ENCODE data around the gene ELK1.
"Not testable (repeated sequence)": the region's sequence is repeated elsewhere in the genome, so short reads cannot be mapped to it uniquely, and the experiment has no call there.

Gene ELK1

GRCh38 chrX:47650164-47651042 lies at the start of gene ELK1:
Gene ELK1 (minus strand): TSS chrX:47650563. CDS start chrX:47641441, 9,122 bp downstream.
- peak; percentile 96 for DNase-seq

GRCh38 chrX:47697181-47697580 lies 46.8 kb upstream of the ELK1 start:
- no peak for DNase-seq

GRCh38 chrX:47690175-47690574 lies 39.8 kb upstream of the ELK1 start:
- no peak for DNase-seq

- no peak for DNase-seq
Observed at GRCh38 chrX:47687263-47687662, 36.9 kb upstream of the ELK1 start.

GRCh38 chrX:47683829-47684205 lies 33.5 kb upstream of the ELK1 start:
- DNase-seq = no peak

- peak; percentile 80 for DNase-seq
Observed at GRCh38 chrX:47683184-47683828, 32.9 kb upstream of the ELK1 start.

GRCh38 chrX:47675959-47676859 lies 25.8 kb upstream of the ELK1 start:
- peak; percentile 83 for DNase-seq

GRCh38 chrX:47674776-47675175 lies 24.4 kb upstream of the ELK1 start:
- DNase-seq = no peak

- not testable (repeated sequence) for DNase-seq
Observed at GRCh38 chrX:47665797-47666196, 15.4 kb upstream of the ELK1 start.

- DNase-seq = no peak
Observed at GRCh38 chrX:47664737-47665136, 14.4 kb upstream of the ELK1 start.

- peak; percentile 77 for DNase-seq
Observed at GRCh38 chrX:47662144-47662657, 11.8 kb upstream of the ELK1 start.

- DNase-seq = no peak
Observed at GRCh38 chrX:47661539-47661938, 11.2 kb upstream of the ELK1 start.

GRCh38 chrX:47659421-47659726 lies 9.0 kb upstream of the ELK1 start:
- no peak for DNase-seq

- DNase-seq = peak; percentile 95
Observed at GRCh38 chrX:47658684-47659420, 8.5 kb upstream of the ELK1 start, which contains the start of gene UXT. Gene UXT (minus strand): TSS chrX:47659180. CDS start chrX:47658927, 253 bp downstream.

- no peak for DNase-seq
Observed at GRCh38 chrX:47658301-47658683, 7.9 kb upstream of the ELK1 start.

- DNase-seq = no peak
Observed at GRCh38 chrX:47651043-47651905, 911 bp upstream of the ELK1 start.

- no peak for DNase-seq
Observed at GRCh38 chrX:47649781-47650163, 591 bp downstream of the ELK1 start.

GRCh38 chrX:47649271-47649670 lies 1.1 kb downstream of the ELK1 start:
- DNase-seq = no peak

- DNase-seq = no peak
Observed at GRCh38 chrX:47648376-47648775, 2.0 kb downstream of the ELK1 start.

- DNase-seq = no peak
Observed at GRCh38 chrX:47646636-47647035, 3.7 kb downstream of the ELK1 start.

GRCh38 chrX:47645530-47645929 lies 4.8 kb downstream of the ELK1 start:
- no peak for DNase-seq

All from hematopoietic multipotent progenitor cell treated with erythropoietin and hydrocortisone succinate and interleukin-3 and kit ligand, for 8 days (in vitro differentiated cells).